ENCODE data around the gene KRT33A. TPM values are rescaled to one million over a fixed set of nuclear protein-coding genes. Genes with fewer than 3 reads are reported as not detected.

The KRT33A gene
- total and polyA plus RNA-seq, 2 experiments from 2014 or later = not detected

- H3K4me1 Mint-ChIP-seq = no peaks in the 10 kb centered on the region; the same call in 2 of the 3 replicates
- peaks cover 6% of the 10 kb centered on the region; the same call in 1 of the 3 replicates for H3K36me3 Mint-ChIP-seq (ENCODE audit: low read depth)
- H3F3A ChIP-seq (replicated peaks; ENCODE audit: low read depth) = no peaks in the 10 kb centered on the region
- H3K9me2 ChIP-seq (ENCODE audit: insufficient read depth) = no peaks in the 10 kb centered on the region
- H3K36me3 ChIP-seq (ENCODE audit: insufficient read depth) = no peaks in the 10 kb centered on the region
- H3K27me3 ChIP-seq (ENCODE audit: insufficient read depth) = no peaks in the 10 kb centered on the region
- DNase-seq (ENCODE audit: low spot score) (peak; percentile 67), ATAC-seq (peak; percentile 57)
- TF ChIP-seq JUNB (IDR thresholded peaks at IDR 0.05; ENCODE audit: unreplicated experiment) = no peak
- peak; percentile 61 to 72 for TF ChIP-seq CTCF (conservative IDR thresholded peaks at IDR 0.05; ENCODE audit: low read depth in 2 of 2)
- no peak overlapping the region for H2AFZ ChIP-seq
- H3K79me2 ChIP-seq (replicated peaks; ENCODE audit: insufficient read depth) = no peaks in the 10 kb centered on the region
- H3K4me3 ChIP-seq = no peak overlapping the region
- H3K27ac ChIP-seq (ENCODE audit: low read depth) = no peak overlapping the region
- H4K20me1 ChIP-seq (replicated peaks; ENCODE audit: insufficient read depth) = no peaks in the 10 kb centered on the region
- no peaks in the 10 kb centered on the region for H3K4me1 ChIP-seq (ENCODE audit: insufficient read depth)
- H3K4me2 ChIP-seq = no peak overlapping the region
- peaks cover 9% of the 10 kb centered on the region for H3K27me3 Mint-ChIP-seq (ENCODE audit: insufficient read depth, low read depth, poor library complexity)
- no peak overlapping the region for H3K27ac Mint-ChIP-seq
- no peak overlapping the region for H3K4me3 Mint-ChIP-seq
- peaks cover 9% of the 10 kb centered on the region; the same call in 2 of the 3 replicates for H3K9me3 Mint-ChIP-seq
Observed at GRCh38 chr17:41322094-41322902, 28.3 kb downstream of the KRT33A start.

GRCh38 chr17:41318231-41318630 lies 32.4 kb downstream of the KRT33A start:
- Mint-ChIP-seq H3K27me3 (ENCODE audit: insufficient read depth, low read depth, poor library complexity) (peaks cover 4% of the 10 kb centered on the region), H3K9me3 (peaks cover 9% of the 10 kb centered on the region; the same call in 2 of the 3 replicates), H3K4me3 (no peak overlapping the region), H3K4me1 (no peaks in the 10 kb centered on the region; the same call in 2 of the 3 replicates), H3K27ac (no peak overlapping the region), H3K36me3 (ENCODE audit: low read depth) (peaks cover 6% of the 10 kb centered on the region; the same call in 1 of the 3 replicates)
- H3K4me2 ChIP-seq = no peak overlapping the region
- H3K27ac ChIP-seq (ENCODE audit: low read depth) = no peak overlapping the region
- no peaks in the 10 kb centered on the region for H3K9me2 ChIP-seq (ENCODE audit: insufficient read depth)
- H3K4me1 ChIP-seq (ENCODE audit: insufficient read depth) = no peaks in the 10 kb centered on the region
- H3F3A ChIP-seq (replicated peaks; ENCODE audit: low read depth) = no peaks in the 10 kb centered on the region
- H4K20me1 ChIP-seq (replicated peaks; ENCODE audit: insufficient read depth) = no peaks in the 10 kb centered on the region
- H3K4me3 ChIP-seq = no peak overlapping the region
- no peak for DNase-seq (ENCODE audit: low spot score)
- H3K27me3 ChIP-seq (ENCODE audit: insufficient read depth) = no peaks in the 10 kb centered on the region
- H2AFZ ChIP-seq = no peak overlapping the region
- no peak for ATAC-seq
- H3K36me3 ChIP-seq (ENCODE audit: insufficient read depth) = no peaks in the 10 kb centered on the region
- H3K79me2 ChIP-seq (replicated peaks; ENCODE audit: insufficient read depth) = no peaks in the 10 kb centered on the region
- TF ChIP-seq CTCF (conservative IDR thresholded peaks at IDR 0.05; ENCODE audit: low read depth in 2 of 2) (no peak), JUNB (IDR thresholded peaks at IDR 0.05; ENCODE audit: unreplicated experiment) (no peak), POLR2AphosphoS5 (IDR thresholded peaks at IDR 0.05; ENCODE audit: low read depth) (no peak), EZH2phosphoT487 (IDR thresholded peaks at IDR 0.05; ENCODE audit: unreplicated experiment) (no peak), CREB1 (CRISPR knock-in tag; IDR thresholded peaks at IDR 0.05; ENCODE audit: low read depth) (no peak), ETS1 (IDR thresholded peaks at IDR 0.05) (no peak), ZNF114 (CRISPR knock-in tag; IDR thresholded peaks at IDR 0.05) (no peak), EZH2 (IDR thresholded peaks at IDR 0.05; ENCODE audit: low read depth, unreplicated experiment) (no peak), REST (IDR thresholded peaks at IDR 0.05; ENCODE audit: unreplicated experiment) (no peak)

All from GM23338 (cell line).